Lung (tissue), 12 donors: ENCODE results near the gene TOR4A. TPM values are rescaled to one million over a fixed set of nuclear protein-coding genes. Genes with fewer than 3 reads are reported as not detected.

ENCODE experiments used
- ATAC-seq: fragments of 200-7000 bp; cut with Tn5 transposase; one replicate; pipeline ENCODE4 v1.9.1; 2020; ENCODE audit warnings: moderate number of reproducible peaks; ENCODE audit not compliant: insufficient read depth, low FRiP score
- DNase-seq, 3 donors: peaks; one replicate each; pipeline ENCODE4 v3.0.0-alpha.2; 2013 to 2017
- H3K27ac ChIP-seq, 2 donors: one replicate each; pipeline ENCODE4 v1.5.1; 2013; ENCODE audit warnings: mild to moderate bottlenecking in 2 of 2, moderate library complexity in 2 of 2, control low read depth in 1 of 2, inconsistent platforms in 1 of 2, low read depth in 1 of 2, low read length in 1 of 2
- H3K27me3 ChIP-seq, 3 donors: one replicate each; pipeline ENCODE4 v1.5.1; 2013; ENCODE audit warnings: low read length in 2 of 3; ENCODE audit not compliant: control insufficient read depth in 3 of 3, insufficient read depth in 3 of 3
- H3K36me3 ChIP-seq, 4 donors: one replicate each; pipeline ENCODE4 v1.5.1; 2013; ENCODE audit warnings: low read length in 4 of 4, mild to moderate bottlenecking in 1 of 4, moderate library complexity in 1 of 4; ENCODE audit not compliant: control insufficient read depth in 4 of 4, insufficient read depth in 4 of 4
- H3K4me1 ChIP-seq, 5 donors: one replicate each; pipeline ENCODE4 v1.5.1; 2013; ENCODE audit warnings: low read length in 5 of 5, mild to moderate bottlenecking in 2 of 5, moderate library complexity in 1 of 5; ENCODE audit not compliant: control insufficient read depth in 5 of 5, insufficient read depth in 5 of 5
- H3K4me3 ChIP-seq: one replicate; pipeline ENCODE4 v1.5.1; 2013; ENCODE audit warnings: mild to moderate bottlenecking, control low read depth, moderate library complexity
- H3K9ac ChIP-seq, 2 donors: one replicate each; pipeline ENCODE4 v1.5.1; 2013; ENCODE audit warnings: low read length in 2 of 2, control low read depth in 1 of 2; ENCODE audit not compliant: insufficient read depth in 1 of 2
- H3K9me3 ChIP-seq, 4 donors: one replicate each; pipeline ENCODE4 v1.5.1; 2013; ENCODE audit warnings: low read length in 3 of 4, mild to moderate bottlenecking in 1 of 4, moderate library complexity in 1 of 4; ENCODE audit not compliant: control insufficient read depth in 4 of 4, insufficient read depth in 3 of 4
- CTCF ChIP-seq: IDR thresholded peaks from 2 replicates; pipeline ENCODE4 v1.5.1; 2012; ENCODE audit warnings: mild to moderate bottlenecking; ENCODE audit errors: control extremely low read depth, extremely low read depth
- WGBS, 2 donors: extraction: QIAGEN DNeasy Blood & Tissue Kit; methylation state at CpG; one replicate each; pipeline ENCODE4 v1.1.7; 2013; 5-methylcytosine and 5-hydroxymethylcytosine counted together
- polyA plus RNA-seq, 2 donors: library from polyadenylated mRNA; stranded (reverse); fragments of 200-250 nt; gene quantifications; one replicate each; pipeline ENCODE4 v1.2.1, GENCODE V29; 2013
- total RNA-seq, 2 donors: library from RNA; depleted of rRNA in 1 of 2; stranded (reverse); fragments of >200 nt in 1 of 2; gene quantifications; one replicate each; pipeline ENCODE4 v1.2.1, GENCODE V29; 2014 to 2021
- donor health status: control.
- donor health status: control.
- donor health status: Bipolar disorder and iron deficiency.
- donor health status: healthy.
- donor health status: DM: yes; HTN: yes; CAD: no.

Gene TOR4A
- total and polyA plus RNA-seq, 4 donors: 9.6 to 42.5 (median 20.7) TPM

- Histone ChIP-seq H3K9me3 (no peaks in the 10 kb centered on the region), H3K27me3 (no peaks in the 10 kb centered on the region), H3K36me3 (peaks cover 0 to 20% (median 12%) of the 10 kb centered on the region in 4 donors), H3K27ac (no peak overlapping the region), H3K4me1 (peaks cover 0 to 23% (median 8%) of the 10 kb centered on the region in 5 donors), H3K9ac (no peak overlapping the region), H3K4me3 (peak overlapping the region; percentile 0)
- ATAC-seq (no peak), DNase-seq (no peak)
- 71 to 78% methylated on average over 15 of the region's 15 CpGs for WGBS, 2 donors
- no peak for TF ChIP-seq CTCF
Observed at GRCh38 chr9:137243626-137244485, 33.7 kb upstream of the TOR4A start.

- TF ChIP-seq CTCF: no peak
- H3K4me1 ChIP-seq: peaks cover 0 to 23% (median 8%) of the 10 kb centered on the region in 5 donors
- WGBS, 2 donors: 82% methylated on average over 36 of the region's 36 CpGs
- DNase-seq: no peak
- H3K27me3 ChIP-seq: no peaks in the 10 kb centered on the region
- H3K9me3 ChIP-seq: no peaks in the 10 kb centered on the region
- peaks cover 0 to 20% (median 12%) of the 10 kb centered on the region in 4 donors for H3K36me3 ChIP-seq
- no peak overlapping the region for H3K9ac ChIP-seq
- H3K4me3 ChIP-seq: no peak overlapping the region
- no peak overlapping the region for H3K27ac ChIP-seq
- no peak for ATAC-seq
Observed at GRCh38 chr9:137244486-137245449, 32.8 kb upstream of the TOR4A start.

- no peaks in the 10 kb centered on the region for H3K27me3 ChIP-seq
- ATAC-seq: no peak
- peaks cover 0 to 23% (median 8%) of the 10 kb centered on the region in 5 donors for H3K4me1 ChIP-seq
- H3K36me3 ChIP-seq: peaks cover 0 to 20% (median 12%) of the 10 kb centered on the region in 4 donors
- no peaks in the 10 kb centered on the region for H3K9me3 ChIP-seq
- H3K4me3 ChIP-seq: no peak overlapping the region
- H3K9ac ChIP-seq: no peak overlapping the region
- TF ChIP-seq CTCF: no peak
- no peak overlapping the region for H3K27ac ChIP-seq
- no peak for DNase-seq
- WGBS, 2 donors: 94 to 96% methylated on average over 25 of the region's 25 CpGs
Observed at GRCh38 chr9:137245450-137246421, 31.8 kb upstream of the TOR4A start.
